Cardiac muscle cell (in vitro differentiated cells and primary cell): ENCODE data around the gene MAST4. TPM values are rescaled to one million over a fixed set of nuclear protein-coding genes. Genes with fewer than 3 reads are reported as not detected.

Experiments used
- DNase-seq, 2 donors: peaks; one replicate each; pipeline versions ENCODE4 v3.0.0 to v3.0.0-alpha.2; 2010 to 2017; ENCODE audit warnings: low read depth in 1 of 2, low spot score in 1 of 2
- H3K27ac ChIP-seq: fragments of 200-600 bp; sonication (generic); 2 replicates; pipeline ENCODE4 v1.5.1; 2016
- H3K27me3 ChIP-seq: fragments of 200-600 bp; sonication (generic); 2 replicates; pipeline ENCODE4 v1.6.0; 2016; ENCODE audit warnings: control low read depth
- H3K36me3 ChIP-seq: fragments of 200-600 bp; sonication (generic); 2 replicates; pipeline ENCODE4 v1.5.1; 2016; ENCODE audit warnings: control low read depth
- H3K4me1 ChIP-seq: fragments of 200-600 bp; sonication (generic); 2 replicates; pipeline ENCODE4 v1.8.1; 2017; ENCODE audit warnings: low read depth, mild to moderate bottlenecking, mixed run types
- H3K4me3 ChIP-seq: fragments of 200-600 bp; sonication (generic); 2 replicates; pipeline ENCODE4 v1.5.1; 2016; ENCODE audit warnings: mild to moderate bottlenecking
- H3K9me3 ChIP-seq: fragments of 200-600 bp; sonication (generic); 2 replicates; pipeline ENCODE4 v1.5.1; 2017; ENCODE audit warnings: low read depth, mild to moderate bottlenecking, control low read depth
- CTCF ChIP-seq: IDR thresholded peaks from 2 replicates; pipeline ENCODE4 v1.5.1; 2012; ENCODE audit warnings: low read depth, mild to moderate bottlenecking, low read length
- polyA plus RNA-seq: library from polyadenylated mRNA; unstranded; fragments of >200 nt; fragmentation: Nextera tagmentation; extraction: Ambion mirVana; gene quantifications from 2 replicates; pipeline ENCODE4 v1.2.1, GENCODE V29; 2016
- total RNA-seq: library from RNA; depleted of rRNA; stranded (reverse); fragments of >200 nt; gene quantifications from 2 replicates; pipeline ENCODE4 v1.2.3, GENCODE V29; 2016

Gene MAST4
- total and polyA plus RNA-seq, 2 experiments from 2014 or later = 33.1 to 58.0 TPM

GRCh38 chr5:67014191-67014590 lies 418.0 kb downstream of the MAST4 start:
- Histone ChIP-seq H3K27me3 (no peaks in the 10 kb centered on the region), H3K9me3 (no peaks in the 10 kb centered on the region), H3K27ac (no peak overlapping the region), H3K4me1 (peaks cover 43% of the 10 kb centered on the region), H3K36me3 (no peaks in the 10 kb centered on the region), H3K4me3 (no peak overlapping the region)
- TF ChIP-seq CTCF = no peak
- DNase-seq = no peak

- Histone ChIP-seq H3K27me3 (no peaks in the 10 kb centered on the region), H3K4me1 (peaks cover 43% of the 10 kb centered on the region), H3K9me3 (no peaks in the 10 kb centered on the region), H3K4me3 (no peak overlapping the region), H3K27ac (peak overlapping the region; percentile 60), H3K36me3 (no peaks in the 10 kb centered on the region)
- peak in 1 of 2 donors; percentile 78 for DNase-seq
- no peak for TF ChIP-seq CTCF
Measured at GRCh38 chr5:67014957-67015400, 418.8 kb downstream of the MAST4 start.

- Histone ChIP-seq H3K4me3 (no peak overlapping the region), H3K27ac (peak overlapping the region; percentile 60)
Measured at GRCh38 chr5:67015541-67016191, 419.5 kb downstream of the MAST4 start.

DNA sequence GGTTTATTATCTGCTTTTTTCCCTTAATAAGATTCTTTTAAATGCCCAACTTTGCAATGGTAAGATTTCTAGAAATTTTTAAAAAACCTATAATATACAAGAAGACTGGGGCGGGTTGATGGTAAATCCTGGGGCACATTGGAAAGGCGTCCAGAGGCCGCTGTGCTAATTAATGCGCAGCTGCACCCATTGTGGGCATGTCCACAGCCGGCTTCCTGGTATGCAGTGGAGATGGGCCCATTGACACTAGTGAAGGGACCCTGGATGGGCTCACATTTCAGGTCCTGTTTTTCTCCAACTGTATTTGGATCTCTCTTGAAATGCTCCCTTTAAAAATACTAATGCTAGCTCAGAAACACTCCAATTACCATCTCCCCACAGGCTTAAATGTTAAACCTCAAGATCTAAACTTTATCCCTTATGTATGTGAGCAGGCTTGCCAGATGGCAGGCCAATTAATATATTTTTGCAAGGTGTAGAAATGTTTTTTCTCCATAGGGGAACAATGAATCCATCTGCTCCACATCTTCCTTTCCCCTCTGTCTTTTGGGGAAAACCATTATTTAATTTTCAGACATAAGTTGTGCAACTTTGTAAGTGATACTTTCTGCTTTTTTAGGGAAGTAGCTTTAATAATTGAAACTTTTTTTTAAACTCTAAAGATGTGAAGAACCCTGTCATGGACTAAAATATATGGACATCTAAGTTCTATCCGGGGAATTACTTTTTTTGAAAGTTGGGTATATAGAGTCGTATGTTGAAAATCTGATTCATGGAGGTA lies 423.1 kb downstream of the MAST4 start:
- no peaks in the 10 kb centered on the region for H3K27me3 ChIP-seq
- H3K4me3 ChIP-seq = no peak overlapping the region
- no peaks in the 10 kb centered on the region for H3K9me3 ChIP-seq
- no peak overlapping the region for H3K27ac ChIP-seq
- no peak for DNase-seq
- H3K36me3 ChIP-seq = no peaks in the 10 kb centered on the region
- no peak for TF ChIP-seq CTCF
- H3K4me1 ChIP-seq = peaks cover 27% of the 10 kb centered on the region

More at GRCh38 chr5:67015541-67016191, 419.5 kb downstream of the MAST4 start:
- no peak for TF ChIP-seq CTCF
- H3K4me1 ChIP-seq = peaks cover 37% of the 10 kb centered on the region
- H3K9me3 ChIP-seq = no peaks in the 10 kb centered on the region
- H3K36me3 ChIP-seq = no peaks in the 10 kb centered on the region
- no peaks in the 10 kb centered on the region for H3K27me3 ChIP-seq
- DNase-seq = peak in 1 of 2 donors; percentile 39

DNA sequence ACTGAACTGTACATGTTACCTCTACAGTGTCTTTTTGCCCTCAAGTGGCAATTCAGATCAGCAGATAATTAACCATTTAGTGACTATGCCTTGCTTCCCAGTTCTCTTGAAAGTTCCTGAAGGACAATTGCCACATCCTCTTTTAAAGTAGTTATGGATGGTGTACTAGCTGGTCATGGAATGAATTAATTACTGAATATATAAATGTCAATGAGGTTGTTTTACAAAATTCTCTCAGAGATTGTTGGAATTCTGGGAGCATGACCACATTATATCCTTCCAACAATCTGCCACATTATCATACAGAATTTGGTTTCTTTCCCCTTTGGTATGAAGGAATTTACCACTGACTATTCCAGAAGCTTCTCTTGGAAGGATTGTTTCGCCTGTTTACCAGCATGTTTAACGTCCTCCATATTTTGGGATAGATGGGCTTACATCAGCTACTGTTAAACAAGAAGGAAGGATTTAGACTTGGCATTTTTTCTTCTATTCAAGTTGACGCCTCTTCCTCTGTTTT lies 424.0 kb downstream of the MAST4 start:
- Histone ChIP-seq H3K36me3 (no peaks in the 10 kb centered on the region), H3K27me3 (no peaks in the 10 kb centered on the region), H3K4me1 (peaks cover 20% of the 10 kb centered on the region), H3K9me3 (no peaks in the 10 kb centered on the region), H3K27ac (no peak overlapping the region), H3K4me3 (no peak overlapping the region)
- no peak for TF ChIP-seq CTCF
- DNase-seq = no peak
